DMS79 treated with DMSO at 0.1 percent for 48 hours (cell line): ENCODE data around the gene CX3CR1.

Experiments
- DNase-seq: peaks from one replicate; lab custom pipeline; 2025; lab: John Stamatoyannopoulos, UW

Gene CX3CR1

GRCh38 chr3:39222939-39223338 lies 56.9 kb downstream of the CX3CR1 start:
- DNase-seq: no peak

DNA sequence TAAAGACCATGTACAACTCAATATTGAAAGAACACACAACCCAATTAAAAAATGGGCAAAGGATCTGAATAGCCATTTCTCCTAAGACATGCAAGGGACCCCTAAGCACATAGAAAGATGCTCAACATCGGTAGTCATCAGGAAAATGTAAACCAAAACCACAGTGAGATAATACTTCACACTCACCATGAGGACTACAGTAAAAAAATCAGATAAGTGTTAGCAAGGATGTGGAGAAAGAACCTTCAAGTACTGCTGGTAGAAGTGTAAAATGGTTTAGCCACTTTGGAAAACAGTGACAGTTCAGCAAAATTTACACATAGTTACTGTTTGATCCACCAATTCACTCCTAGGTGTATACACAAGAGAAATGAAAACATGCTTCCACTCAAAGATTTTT lies 57.4 kb downstream of the CX3CR1 start:
- DNase-seq: no peak

- DNase-seq: no peak
Observed at GRCh38 chr3:39221141-39221530, 58.7 kb downstream of the CX3CR1 start.

GRCh38 chr3:39220407-39221140 lies 59.3 kb downstream of the CX3CR1 start:
- DNase-seq: no peak

DNA sequence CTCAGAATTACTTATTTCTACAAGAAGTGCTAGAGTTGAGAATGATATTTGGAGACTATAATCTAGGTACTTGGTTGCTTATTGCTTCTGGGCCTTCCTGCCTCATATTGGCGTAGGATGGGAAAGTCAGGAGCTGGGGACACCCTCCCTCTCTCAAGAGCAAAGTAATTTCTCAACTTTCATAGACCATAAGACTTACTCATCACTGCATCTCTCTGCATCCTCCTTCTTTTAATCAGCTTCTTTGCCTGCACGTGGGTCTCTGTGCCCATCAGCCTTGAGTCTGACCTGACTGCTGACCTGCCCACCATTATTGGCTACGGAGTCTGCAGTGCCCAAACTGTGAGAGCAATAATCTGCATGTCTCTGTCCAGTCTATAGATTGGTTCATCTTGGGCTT lies 60.1 kb downstream of the CX3CR1 start:
- no peak for DNase-seq

DNA sequence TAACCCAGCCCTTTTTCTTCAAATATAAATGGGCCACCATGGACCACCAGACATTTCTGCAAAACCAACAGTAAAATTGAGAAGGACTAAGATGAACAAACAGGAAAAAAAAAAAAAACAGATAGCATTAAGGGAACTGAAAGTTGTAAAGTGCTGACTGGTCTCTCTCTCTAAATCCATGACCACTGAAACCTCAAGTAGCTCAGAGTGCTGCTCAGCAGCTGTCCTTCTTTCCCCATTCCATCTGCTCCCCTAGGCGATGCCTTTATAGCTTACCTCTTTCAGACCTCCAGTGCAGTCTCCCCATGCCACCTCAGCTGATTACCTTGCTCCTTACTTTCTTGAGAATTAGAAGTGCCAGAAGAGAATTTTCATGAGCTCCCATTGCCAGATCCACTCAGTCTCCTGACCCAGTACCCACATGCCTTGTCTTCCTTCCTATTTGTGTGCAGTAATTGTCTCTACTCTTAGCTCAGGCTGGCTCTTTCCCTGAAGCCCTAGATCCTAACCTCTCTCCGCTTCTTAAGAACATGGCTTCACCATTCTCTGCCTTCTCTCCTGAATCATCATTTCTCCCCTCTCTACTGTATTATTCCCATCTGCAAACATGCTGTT lies 63.6 kb downstream of the CX3CR1 start:
- peak; percentile 61 for DNase-seq

GRCh38 chr3:39213613-39214012 lies 66.2 kb downstream of the CX3CR1 start:
- no peak for DNase-seq
